OCI-LY1 (cell line): ENCODE data around the gene SLIT3.

ENCODE experiments used
- H2AFZ ChIP-seq: fragments of 200-600 bp; sonication (generic), shearing (Covaris generic); 2 replicates; pipeline ENCODE4 v1.6.0; 2014; ENCODE audit warnings: antibody characterized with exemption, mild to moderate bottlenecking, low read length
- H3F3A ChIP-seq: fragments of 200-600 bp; sonication (generic), shearing (Covaris generic); 2 replicates; pipeline ENCODE4 v1.6.0; 2014; ENCODE audit warnings: mild to moderate bottlenecking, antibody characterized with exemption, low read length, moderate library complexity; ENCODE audit not compliant: insufficient read depth
- H3K27ac ChIP-seq: fragments of 200-600 bp; sonication (generic); 2 replicates; pipeline ENCODE4 v1.5.1; 2014; ENCODE audit warnings: low read length, mixed run types, mild to moderate bottlenecking, low read depth; ENCODE audit not compliant: poor library complexity, severe bottlenecking
- H3K27me3 ChIP-seq: fragments of 200-600 bp; sonication (generic); 2 replicates; pipeline ENCODE4 v1.6.0; 2014; ENCODE audit warnings: antibody characterized with exemption, mild to moderate bottlenecking, low read length, moderate library complexity; ENCODE audit not compliant: insufficient read depth
- H3K36me3 ChIP-seq: fragments of 200-600 bp; sonication (generic); 2 replicates; pipeline ENCODE4 v1.6.1; 2014; ENCODE audit warnings: mild to moderate bottlenecking, antibody characterized with exemption, low read length, moderate library complexity, mixed read lengths; ENCODE audit not compliant: insufficient read depth
- H3K4me1 ChIP-seq: fragments of 200-600 bp; sonication (generic); 2 replicates; pipeline ENCODE4 v1.5.1; 2014; ENCODE audit warnings: mild to moderate bottlenecking, low read length, moderate library complexity; ENCODE audit not compliant: insufficient read depth, severe bottlenecking
- H3K4me2 ChIP-seq: fragments of 200-600 bp; sonication (generic), shearing (Covaris generic); 2 replicates; pipeline ENCODE4 v1.6.1; 2014; ENCODE audit warnings: low read length
- H3K4me3 ChIP-seq: fragments of 200-600 bp; sonication (generic); 2 replicates; pipeline ENCODE4 v1.5.1; 2014; ENCODE audit warnings: low read length, low read depth, mild to moderate bottlenecking, mixed read lengths; ENCODE audit not compliant: poor library complexity, severe bottlenecking
- H3K79me2 ChIP-seq: fragments of 200-600 bp; shearing (Covaris generic); 2 replicates; pipeline ENCODE4 v1.6.1; 2016; ENCODE audit warnings: mixed run types, low read length, mixed read lengths; ENCODE audit not compliant: insufficient read depth
- H3K9ac ChIP-seq: fragments of 200-600 bp; sonication (generic), shearing (Covaris generic); 2 replicates; pipeline ENCODE4 v1.6.1; 2014; ENCODE audit warnings: mild to moderate bottlenecking, low read length, mixed read lengths
- H3K9me2 ChIP-seq: fragments of 200-600 bp; sonication (generic), shearing (Covaris generic); 2 replicates; pipeline ENCODE4 v1.6.1; 2014; ENCODE audit warnings: low read depth, mild to moderate bottlenecking, low read length, mixed read lengths
- H3K9me3 ChIP-seq: fragments of 200-600 bp; shearing (Covaris generic); 2 replicates; pipeline ENCODE4 v1.6.1; 2014; ENCODE audit warnings: low read length, mixed read lengths
- H4K20me1 ChIP-seq: fragments of 200-600 bp; sonication (generic), shearing (Covaris generic); 2 replicates; pipeline ENCODE4 v1.6.0; 2016; ENCODE audit warnings: mild to moderate bottlenecking, low read length; ENCODE audit not compliant: insufficient read depth
- CTCF ChIP-seq: fragments of 200-600 bp; sonication (generic), shearing (Covaris generic); IDR thresholded peaks from 2 replicates; pipeline ENCODE4 v1.5.1; 2017; ENCODE audit warnings: mild to moderate bottlenecking, antibody characterized with exemption, low read length, moderate library complexity, mixed read lengths
- EZH2 ChIP-seq: fragments of 200-600 bp; sonication (generic), shearing (Covaris generic); IDR thresholded peaks from 2 replicates; pipeline ENCODE4 v1.8.0; 2017; ENCODE audit warnings: borderline replicate concordance, mixed run types, mild to moderate bottlenecking, antibody characterized with exemption, low read length, moderate library complexity, mixed read lengths

Gene SLIT3

GRCh38 chr5:168810641-168811040, 490.3 kb downstream of the SLIT3 start:
- Histone ChIP-seq H2AFZ (no peak overlapping the region), H3K79me2 (no peaks in the 10 kb centered on the region), H3K9me2 (no peaks in the 10 kb centered on the region), H3K27me3 (peaks cover 4% of the 10 kb centered on the region; the same call in 1 of the 2 replicates), H3K4me2 (no peak overlapping the region), H3K9ac (no peak overlapping the region), H3K36me3 (no peaks in the 10 kb centered on the region), H3F3A (no peaks in the 10 kb centered on the region), H3K4me3 (no peak overlapping the region), H3K27ac (no peak overlapping the region), H3K9me3 (no peaks in the 10 kb centered on the region), H3K4me1 (no peaks in the 10 kb centered on the region), H4K20me1 (no peaks in the 10 kb centered on the region)
- no peak for TF ChIP-seq EZH2
- no peak for TF ChIP-seq CTCF

- Histone ChIP-seq H3F3A (no peaks in the 10 kb centered on the region), H2AFZ (no peak overlapping the region), H3K9ac (no peak overlapping the region), H3K9me3 (no peaks in the 10 kb centered on the region), H3K27ac (no peak overlapping the region), H3K9me2 (no peaks in the 10 kb centered on the region), H3K4me2 (no peak overlapping the region), H4K20me1 (no peaks in the 10 kb centered on the region), H3K79me2 (no peaks in the 10 kb centered on the region), H3K4me1 (no peaks in the 10 kb centered on the region), H3K4me3 (no peak overlapping the region), H3K36me3 (no peaks in the 10 kb centered on the region), H3K27me3 (peaks cover 4% of the 10 kb centered on the region; the same call in 1 of the 2 replicates)
- TF ChIP-seq CTCF: no peak
- TF ChIP-seq EZH2: no peak
Observed at GRCh38 chr5:168809218-168809617, 491.7 kb downstream of the SLIT3 start.

GRCh38 chr5:168808051-168808616, 492.8 kb downstream of the SLIT3 start:
- Histone ChIP-seq H3K4me2 (no peak overlapping the region), H2AFZ (no peak overlapping the region), H3K27ac (no peak overlapping the region), H3K9ac (no peak overlapping the region), H3F3A (no peaks in the 10 kb centered on the region), H3K27me3 (peaks cover 4% of the 10 kb centered on the region; the same call in 1 of the 2 replicates), H3K9me2 (no peaks in the 10 kb centered on the region), H3K4me1 (no peaks in the 10 kb centered on the region), H3K79me2 (no peaks in the 10 kb centered on the region), H3K4me3 (no peak overlapping the region), H4K20me1 (no peaks in the 10 kb centered on the region), H3K36me3 (no peaks in the 10 kb centered on the region), H3K9me3 (no peaks in the 10 kb centered on the region)
- TF ChIP-seq CTCF (no peak), EZH2 (no peak)
